ENCODE data around the gene HERC4.

Gene HERC4

DNA sequence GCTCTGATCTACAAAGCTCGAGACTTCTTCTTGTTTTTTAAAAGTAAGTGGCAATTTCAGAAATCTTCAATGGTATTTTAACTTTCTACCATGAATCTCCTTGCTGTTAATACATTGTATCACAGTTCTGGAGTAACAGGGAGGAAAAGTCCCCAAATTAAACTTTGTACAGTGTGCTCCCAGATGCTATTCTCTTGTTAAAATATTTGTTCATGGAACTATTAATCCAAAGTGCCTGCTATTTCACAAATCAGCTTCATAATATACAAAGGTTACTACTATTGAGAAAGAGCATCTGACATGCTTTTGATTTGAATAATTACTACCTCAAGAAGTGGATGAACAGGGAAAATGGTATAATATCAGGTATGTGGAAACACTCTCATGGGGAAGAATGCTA lies 154.0 kb downstream of the HERC4 start:
- Mint-ChIP-seq H3K27me3 (ENCODE audit: low read depth, poor library complexity) (no peaks in the 10 kb centered on the region), H3K4me1 (no peaks in the 10 kb centered on the region), H3K4me3 (no peak overlapping the region), H3K9me3 (no peaks in the 10 kb centered on the region), H3K36me3 (ENCODE audit: low read depth) (peaks cover 33% of the 10 kb centered on the region), H3K27ac (no peak overlapping the region)
- no peak for DNase-seq
- TF ChIP-seq, protein P1, sequence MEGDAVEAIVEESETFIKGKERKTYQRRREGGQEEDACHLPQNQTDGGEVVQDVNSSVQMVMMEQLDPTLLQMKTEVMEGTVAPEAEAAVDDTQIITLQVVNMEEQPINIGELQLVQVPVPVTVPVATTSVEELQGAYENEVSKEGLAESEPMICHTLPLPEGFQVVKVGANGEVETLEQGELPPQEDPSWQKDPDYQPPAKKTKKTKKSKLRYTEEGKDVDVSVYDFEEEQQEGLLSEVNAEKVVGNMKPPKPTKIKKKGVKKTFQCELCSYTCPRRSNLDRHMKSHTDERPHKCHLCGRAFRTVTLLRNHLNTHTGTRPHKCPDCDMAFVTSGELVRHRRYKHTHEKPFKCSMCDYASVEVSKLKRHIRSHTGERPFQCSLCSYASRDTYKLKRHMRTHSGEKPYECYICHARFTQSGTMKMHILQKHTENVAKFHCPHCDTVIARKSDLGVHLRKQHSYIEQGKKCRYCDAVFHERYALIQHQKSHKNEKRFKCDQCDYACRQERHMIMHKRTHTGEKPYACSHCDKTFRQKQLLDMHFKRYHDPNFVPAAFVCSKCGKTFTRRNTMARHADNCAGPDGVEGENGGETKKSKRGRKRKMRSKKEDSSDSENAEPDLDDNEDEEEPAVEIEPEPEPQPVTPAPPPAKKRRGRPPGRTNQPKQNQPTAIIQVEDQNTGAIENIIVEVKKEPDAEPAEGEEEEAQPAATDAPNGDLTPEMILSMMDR (IDR thresholded peaks at IDR 0.05): no peak

DNA sequence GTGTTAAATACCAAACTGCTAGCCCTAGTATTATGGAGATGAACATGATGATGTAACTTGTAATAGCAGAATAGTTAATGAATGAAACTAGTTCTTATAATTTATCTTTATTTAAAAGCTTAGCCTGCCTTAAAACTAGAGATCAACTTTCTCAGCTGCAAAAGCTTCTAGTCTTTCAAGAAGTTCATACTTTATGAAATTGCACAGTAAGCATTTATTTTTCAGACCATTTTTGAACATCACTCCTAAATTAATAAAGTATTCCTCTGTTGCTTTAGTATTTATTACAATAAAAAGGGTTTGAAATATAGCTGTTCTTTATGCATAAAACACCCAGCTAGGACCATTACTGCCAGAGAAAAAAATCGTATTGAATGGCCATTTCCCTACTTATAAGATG lies 157.4 kb downstream of the HERC4 start:
- Mint-ChIP-seq H3K27me3 (ENCODE audit: low read depth, poor library complexity) (no peaks in the 10 kb centered on the region), H3K27ac (no peak overlapping the region), H3K36me3 (ENCODE audit: low read depth) (peaks cover 43% of the 10 kb centered on the region), H3K9me3 (no peaks in the 10 kb centered on the region), H3K4me1 (no peaks in the 10 kb centered on the region), H3K4me3 (no peak overlapping the region)
- TF ChIP-seq, protein P1 (IDR thresholded peaks at IDR 0.05): no peak
- DNase-seq: no peak

- TF ChIP-seq, protein P1 (IDR thresholded peaks at IDR 0.05): no peak
- no peaks in the 10 kb centered on the region for H3K9me3 Mint-ChIP-seq
- no peak overlapping the region for H3K4me3 Mint-ChIP-seq
- no peak overlapping the region for H3K27ac Mint-ChIP-seq
- no peaks in the 10 kb centered on the region for H3K27me3 Mint-ChIP-seq (ENCODE audit: low read depth, poor library complexity)
- H3K4me1 Mint-ChIP-seq: no peaks in the 10 kb centered on the region
- H3K36me3 Mint-ChIP-seq (ENCODE audit: low read depth): peaks cover 48% of the 10 kb centered on the region
- no peak for DNase-seq
These were observed 157.9 kb downstream of the HERC4 start for GRCh38 chr10:67917169-67917568.

GRCh38 chr10:67914777-67915340 lies 160.2 kb downstream of the HERC4 start:
- TF ChIP-seq, protein P1 (IDR thresholded peaks at IDR 0.05): no peak
- Mint-ChIP-seq H3K36me3 (ENCODE audit: low read depth) (peaks cover 60% of the 10 kb centered on the region), H3K4me1 (no peaks in the 10 kb centered on the region), H3K27ac (peak overlapping the region; percentile 36), H3K27me3 (ENCODE audit: low read depth, poor library complexity) (no peaks in the 10 kb centered on the region), H3K4me3 (no peak overlapping the region), H3K9me3 (no peaks in the 10 kb centered on the region)
- DNase-seq: no peak

GRCh38 chr10:67912331-67912946 lies 162.6 kb downstream of the HERC4 start:
- TF ChIP-seq, protein P1 (IDR thresholded peaks at IDR 0.05): no peak
- Mint-ChIP-seq H3K9me3 (no peaks in the 10 kb centered on the region), H3K27ac (peak overlapping the region; percentile 30), H3K4me1 (no peaks in the 10 kb centered on the region), H3K36me3 (ENCODE audit: low read depth) (peaks cover 72% of the 10 kb centered on the region), H3K4me3 (no peak overlapping the region), H3K27me3 (ENCODE audit: low read depth, poor library complexity) (no peaks in the 10 kb centered on the region)
- no peak for DNase-seq

DNA sequence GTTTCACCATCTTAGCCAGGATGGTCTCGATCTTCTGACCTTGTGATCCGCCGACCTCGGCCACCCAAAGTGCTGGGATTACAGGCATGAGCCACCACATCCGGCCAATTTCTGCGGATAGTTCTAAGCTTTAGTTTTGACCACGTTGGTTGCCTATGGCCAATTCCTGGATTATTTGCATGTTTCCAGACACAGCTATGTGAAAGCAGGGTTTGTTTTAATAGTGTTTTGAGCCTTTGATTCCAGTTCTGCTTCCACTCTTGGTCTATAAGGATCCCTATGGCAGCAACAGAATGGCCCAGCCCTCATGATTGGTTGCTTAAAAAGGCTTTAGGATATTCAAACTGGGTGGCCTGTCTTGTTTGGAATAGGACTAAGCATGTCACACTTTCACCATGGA lies 171.5 kb downstream of the HERC4 start:
- TF ChIP-seq, protein P1 (IDR thresholded peaks at IDR 0.05): no peak
- H3K4me1 Mint-ChIP-seq: no peaks in the 10 kb centered on the region
- H3K27me3 Mint-ChIP-seq (ENCODE audit: low read depth, poor library complexity): no peaks in the 10 kb centered on the region

More for the DNA sequence above, 171.5 kb downstream of the HERC4 start:
- H3K36me3 Mint-ChIP-seq (ENCODE audit: low read depth): peaks cover 70% of the 10 kb centered on the region
- H3K27ac Mint-ChIP-seq: peak overlapping the region; percentile 48
- no peak for DNase-seq
- peaks cover 3% of the 10 kb centered on the region for H3K9me3 Mint-ChIP-seq
- no peak overlapping the region for H3K4me3 Mint-ChIP-seq

Measured in nephron progenitor cell (in vitro differentiated cells).